Measurements from ENCODE around the gene CDH1.

The CDH1 gene

DNA sequence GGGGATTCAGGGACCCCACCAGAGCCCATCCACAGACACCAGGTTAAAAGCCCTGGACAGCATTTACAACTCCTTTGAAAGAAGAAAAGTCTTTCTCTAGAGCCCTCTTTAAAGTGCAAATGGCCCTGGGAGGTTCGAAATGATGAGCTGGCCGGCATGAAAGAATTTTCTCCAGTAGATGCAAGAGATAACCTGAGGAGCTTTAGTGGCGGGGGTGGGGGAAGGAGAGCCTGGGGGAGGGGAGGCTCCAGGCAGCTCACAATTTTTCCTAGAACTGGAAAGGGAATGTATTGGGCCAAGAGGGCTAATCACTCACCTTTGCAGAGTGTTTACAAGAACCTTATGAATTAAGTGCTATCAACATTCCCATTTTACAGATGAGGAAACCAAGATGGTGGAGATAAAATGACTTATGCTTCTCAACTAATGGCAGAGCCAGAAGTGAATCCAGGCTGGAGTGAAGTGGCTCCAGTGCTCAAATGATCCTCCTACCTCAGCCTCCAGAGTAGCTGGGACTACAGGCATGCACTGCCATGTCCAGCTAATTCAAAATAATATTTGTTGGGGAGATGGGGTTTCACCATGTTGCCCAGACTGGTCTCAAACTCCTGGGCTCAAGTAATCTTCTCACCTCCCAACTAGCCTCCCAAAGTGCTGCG, 4.2 kb upstream of the CDH1 start:
- no peak for DNase-seq

- no peak for DNase-seq
Observed at GRCh38 chr16:68733570-68733969, 3.5 kb upstream of the CDH1 start.

GRCh38 chr16:68734782-68735181, 2.3 kb upstream of the CDH1 start:
- no peak for DNase-seq

GRCh38 chr16:68736561-68736960, 531 bp upstream of the CDH1 start:
- no peak for DNase-seq

- no peak for DNase-seq
Observed at GRCh38 chr16:68737730-68738629, 888 bp downstream of the CDH1 start.

DNA sequence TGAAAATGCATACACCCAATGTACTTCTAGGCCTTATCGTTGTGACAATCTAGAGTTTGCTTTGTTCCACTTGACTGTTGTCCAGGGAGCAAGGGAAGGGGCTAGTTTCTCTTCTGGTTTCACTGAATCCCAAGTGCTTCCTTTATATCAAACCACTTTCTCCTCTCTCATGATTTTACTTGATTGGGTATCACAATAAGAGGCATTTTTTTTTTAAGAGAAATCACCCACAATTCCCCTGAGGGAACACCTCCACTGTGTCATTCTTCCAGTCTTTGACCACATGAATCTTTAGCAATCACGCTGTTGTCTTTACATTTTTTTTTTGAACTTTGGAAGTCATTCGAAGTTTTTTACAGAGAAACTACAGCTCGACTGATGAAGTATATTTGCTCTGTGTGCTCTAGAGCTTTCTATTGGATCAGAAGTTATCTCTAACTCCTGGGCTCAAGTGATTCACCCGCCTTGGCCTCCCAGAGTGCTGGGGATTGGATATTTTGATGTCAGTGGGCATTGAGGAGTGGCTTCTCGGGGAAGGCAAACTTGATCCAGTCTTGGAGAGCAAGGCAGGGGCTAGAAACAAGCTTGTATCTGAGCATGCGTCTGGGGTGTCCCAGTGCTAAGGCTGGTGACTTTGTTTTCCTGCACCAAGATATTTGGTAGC, 3.0 kb downstream of the CDH1 start:
- DNase-seq = no peak

DNA sequence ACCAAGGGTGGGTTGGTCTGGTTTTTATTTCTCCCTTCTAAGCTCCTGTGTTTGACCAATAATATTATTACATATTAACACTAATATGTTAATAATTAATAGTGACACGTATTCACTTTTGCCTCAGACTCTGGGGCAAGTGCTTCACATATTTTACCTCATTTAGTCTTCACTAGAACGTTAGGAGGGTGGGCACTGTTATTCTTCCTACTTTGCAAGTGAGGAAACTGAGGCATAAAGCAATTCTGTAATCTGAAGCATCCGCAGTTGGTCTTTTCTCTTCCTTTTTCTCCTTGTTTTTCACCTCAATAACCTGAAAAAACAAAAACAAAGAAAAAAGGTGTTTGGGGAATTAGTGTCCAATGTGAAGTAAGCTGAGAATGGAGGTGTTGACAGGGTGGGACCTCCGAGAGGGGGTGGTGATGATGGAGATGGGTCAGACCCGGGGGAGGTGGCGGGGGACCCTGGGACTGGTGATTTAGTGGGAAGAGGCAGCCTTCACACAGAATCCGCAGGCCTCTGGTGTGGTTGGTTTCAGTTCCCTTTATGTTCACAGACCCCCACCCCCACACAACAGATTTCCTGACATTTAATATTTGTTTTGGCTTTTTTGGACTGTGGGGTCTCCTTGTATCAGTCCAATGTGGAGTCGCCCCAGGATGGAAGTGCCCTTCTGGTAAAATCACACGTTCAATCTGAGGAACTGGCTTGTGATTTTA, 3.7 kb downstream of the CDH1 start:
- no peak for DNase-seq

- no peak for DNase-seq
Observed at GRCh38 chr16:68743664-68744063, 6.6 kb downstream of the CDH1 start.

- DNase-seq = no peak
Observed at GRCh38 chr16:68744744-68745280, 7.7 kb downstream of the CDH1 start.

GRCh38 chr16:68746951-68747350, 9.9 kb downstream of the CDH1 start:
- DNase-seq = no peak

DNA sequence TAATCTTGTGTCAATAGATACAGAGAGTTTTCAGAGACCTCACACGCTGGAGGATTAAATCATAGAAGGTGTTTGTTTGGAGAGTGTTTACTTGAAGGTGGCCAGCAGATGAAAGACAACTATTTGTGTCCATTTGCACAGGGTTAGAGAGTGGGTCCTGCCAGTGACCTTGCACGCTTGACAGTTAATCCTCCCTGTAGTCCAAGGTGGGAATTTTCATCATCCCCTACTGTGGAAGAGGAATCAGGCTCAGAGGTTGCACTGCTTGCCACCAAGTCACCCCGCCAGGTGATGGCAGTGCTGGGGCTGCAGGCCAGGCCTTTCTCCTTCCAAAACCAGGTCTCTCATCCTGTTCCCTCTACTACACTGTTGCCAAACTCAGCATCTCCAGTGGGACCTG, 12.3 kb downstream of the CDH1 start:
- no peak for DNase-seq

DNA sequence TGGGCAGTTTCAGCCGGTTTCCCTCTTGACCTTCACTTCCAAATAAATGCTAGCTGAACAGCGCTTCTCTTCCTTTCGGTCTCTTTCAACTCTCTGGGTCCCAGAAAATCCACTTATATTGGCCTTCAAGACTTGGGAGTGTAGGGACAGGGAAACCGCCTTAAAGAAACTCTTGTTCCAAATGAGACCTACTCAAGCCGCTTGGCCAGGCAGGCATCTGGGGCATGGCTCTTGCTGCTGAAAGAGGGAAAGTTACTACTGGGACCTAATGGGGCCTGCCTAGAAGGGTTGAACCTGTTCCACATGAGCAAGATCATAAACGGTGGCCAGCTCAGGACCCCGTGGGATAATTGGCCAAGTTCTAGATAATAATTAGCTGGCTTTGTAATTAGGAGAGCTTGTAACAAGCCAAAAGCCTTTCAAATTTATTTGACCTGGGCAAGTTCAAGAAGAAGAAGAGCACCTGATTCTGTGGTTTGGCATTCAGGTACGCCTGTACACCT, 13.2 kb downstream of the CDH1 start:
- no peak for DNase-seq

DNA sequence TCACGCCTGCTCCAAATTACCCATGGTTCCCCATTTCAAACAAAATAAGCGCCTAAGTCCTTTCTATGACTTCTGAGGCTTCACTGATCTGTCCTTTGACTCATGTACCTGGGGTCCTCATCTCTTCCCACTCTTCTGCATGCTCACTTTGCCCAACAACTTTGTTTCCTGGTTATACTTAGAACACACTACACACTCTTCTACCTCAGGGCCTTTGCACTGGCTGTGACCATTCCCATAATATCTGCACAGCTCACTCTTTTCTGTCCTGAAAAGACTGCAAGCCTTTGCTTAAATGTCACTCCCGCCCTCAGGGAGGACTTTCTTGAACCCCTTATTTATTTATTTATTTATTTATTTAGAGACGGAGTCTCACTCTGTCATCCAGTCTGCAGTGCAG, 14.1 kb downstream of the CDH1 start:
- no peak for DNase-seq

- no peak for DNase-seq
Observed at GRCh38 chr16:68752602-68753001, 15.5 kb downstream of the CDH1 start.

GRCh38 chr16:68754084-68754792, 17.1 kb downstream of the CDH1 start:
- DNase-seq = no peak

DNA sequence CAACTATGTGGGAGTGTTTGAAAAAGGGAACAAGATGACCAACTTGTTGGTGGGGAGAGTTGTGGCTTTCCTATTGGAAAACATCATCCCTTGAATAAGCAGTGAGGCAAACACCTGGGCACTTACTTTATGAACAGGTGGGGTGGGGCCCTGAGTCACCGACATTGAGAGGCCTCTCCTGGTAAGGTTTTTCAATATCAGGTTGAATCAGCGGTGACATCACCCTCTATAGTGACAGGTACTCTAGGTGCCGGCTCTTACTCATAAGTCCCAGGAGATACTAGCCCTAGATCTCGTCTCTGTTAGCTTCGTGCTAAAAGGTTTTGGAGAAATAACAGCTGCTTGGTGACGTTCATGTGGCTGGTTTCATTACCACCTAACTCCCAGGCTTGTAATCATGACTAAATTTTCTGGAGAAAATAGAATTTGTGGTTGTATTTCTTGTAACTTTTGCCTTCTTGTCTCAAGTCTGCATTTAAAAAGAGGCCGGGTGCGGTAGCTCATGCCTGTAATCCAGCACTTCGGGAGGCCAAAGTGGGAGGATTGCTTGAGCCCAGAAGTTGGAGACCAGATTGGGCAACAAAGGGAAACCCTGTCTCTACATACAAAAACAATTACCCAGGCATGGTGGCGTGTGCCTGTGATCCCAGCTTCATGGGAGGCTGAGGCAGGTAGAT, 19.3 kb downstream of the CDH1 start:
- no peak for DNase-seq

GRCh38 chr16:68757625-68757935, 20.5 kb downstream of the CDH1 start:
- DNase-seq = no peak

DNA sequence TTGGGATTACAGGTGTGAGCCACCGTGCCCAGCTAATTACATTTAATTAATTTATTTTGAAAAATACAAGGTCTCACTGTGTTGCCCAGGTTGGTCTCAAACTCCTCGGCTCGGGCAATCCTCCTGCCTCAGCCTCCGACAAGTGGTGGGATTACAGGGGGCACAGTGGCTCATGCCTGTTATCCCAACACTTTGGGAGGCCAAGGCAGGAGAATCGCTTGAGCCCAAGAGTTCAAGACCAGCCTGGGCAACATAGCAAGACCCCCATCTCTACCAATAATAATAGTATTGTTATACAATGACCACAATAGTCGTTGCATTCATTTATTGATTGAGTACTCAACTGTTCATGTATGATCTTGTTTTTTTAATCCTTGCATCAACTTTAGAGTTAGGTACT, 22.0 kb downstream of the CDH1 start:
- DNase-seq = no peak

GRCh38 chr16:68760671-68761275, 23.7 kb downstream of the CDH1 start:
- DNase-seq = no peak

- DNase-seq = no peak
Observed at GRCh38 chr16:68762996-68763756, 26.1 kb downstream of the CDH1 start.
